OCI-LY1 (cell line): Measurements from ENCODE around the gene PIGU.

Experiments
- H2AFZ ChIP-seq: fragments of 200-600 bp; sonication (generic), shearing (Covaris generic); 2 replicates; pipeline ENCODE4 v1.6.0; 2014; ENCODE audit warnings: antibody characterized with exemption, mild to moderate bottlenecking, low read length
- H3F3A ChIP-seq: fragments of 200-600 bp; sonication (generic), shearing (Covaris generic); 2 replicates; pipeline ENCODE4 v1.6.0; 2014; ENCODE audit warnings: mild to moderate bottlenecking, antibody characterized with exemption, low read length, moderate library complexity; ENCODE audit not compliant: insufficient read depth
- H3K27ac ChIP-seq: fragments of 200-600 bp; sonication (generic); 2 replicates; pipeline ENCODE4 v1.5.1; 2014; ENCODE audit warnings: low read length, mixed run types, mild to moderate bottlenecking, low read depth; ENCODE audit not compliant: poor library complexity, severe bottlenecking
- H3K27me3 ChIP-seq: fragments of 200-600 bp; sonication (generic); 2 replicates; pipeline ENCODE4 v1.6.0; 2014; ENCODE audit warnings: antibody characterized with exemption, mild to moderate bottlenecking, low read length, moderate library complexity; ENCODE audit not compliant: insufficient read depth
- H3K36me3 ChIP-seq: fragments of 200-600 bp; sonication (generic); 2 replicates; pipeline ENCODE4 v1.6.1; 2014; ENCODE audit warnings: mild to moderate bottlenecking, antibody characterized with exemption, low read length, moderate library complexity, mixed read lengths; ENCODE audit not compliant: insufficient read depth
- H3K4me1 ChIP-seq: fragments of 200-600 bp; sonication (generic); 2 replicates; pipeline ENCODE4 v1.5.1; 2014; ENCODE audit warnings: mild to moderate bottlenecking, low read length, moderate library complexity; ENCODE audit not compliant: insufficient read depth, severe bottlenecking
- H3K4me2 ChIP-seq: fragments of 200-600 bp; sonication (generic), shearing (Covaris generic); 2 replicates; pipeline ENCODE4 v1.6.1; 2014; ENCODE audit warnings: low read length
- H3K4me3 ChIP-seq: fragments of 200-600 bp; sonication (generic); 2 replicates; pipeline ENCODE4 v1.5.1; 2014; ENCODE audit warnings: low read length, low read depth, mild to moderate bottlenecking, mixed read lengths; ENCODE audit not compliant: poor library complexity, severe bottlenecking
- H3K79me2 ChIP-seq: fragments of 200-600 bp; shearing (Covaris generic); 2 replicates; pipeline ENCODE4 v1.6.1; 2016; ENCODE audit warnings: mixed run types, low read length, mixed read lengths; ENCODE audit not compliant: insufficient read depth
- H3K9ac ChIP-seq: fragments of 200-600 bp; sonication (generic), shearing (Covaris generic); 2 replicates; pipeline ENCODE4 v1.6.1; 2014; ENCODE audit warnings: mild to moderate bottlenecking, low read length, mixed read lengths
- H3K9me2 ChIP-seq: fragments of 200-600 bp; sonication (generic), shearing (Covaris generic); 2 replicates; pipeline ENCODE4 v1.6.1; 2014; ENCODE audit warnings: low read depth, mild to moderate bottlenecking, low read length, mixed read lengths
- H3K9me3 ChIP-seq: fragments of 200-600 bp; shearing (Covaris generic); 2 replicates; pipeline ENCODE4 v1.6.1; 2014; ENCODE audit warnings: low read length, mixed read lengths
- H4K20me1 ChIP-seq: fragments of 200-600 bp; sonication (generic), shearing (Covaris generic); 2 replicates; pipeline ENCODE4 v1.6.0; 2016; ENCODE audit warnings: mild to moderate bottlenecking, low read length; ENCODE audit not compliant: insufficient read depth
- EZH2 ChIP-seq: fragments of 200-600 bp; sonication (generic), shearing (Covaris generic); IDR thresholded peaks from 2 replicates; pipeline ENCODE4 v1.8.0; 2017; ENCODE audit warnings: borderline replicate concordance, mixed run types, mild to moderate bottlenecking, antibody characterized with exemption, low read length, moderate library complexity, mixed read lengths
- TF ChIP-seq, protein P1 (sequence below): fragments of 200-600 bp; sonication (generic), shearing (Covaris generic); IDR thresholded peaks from 2 replicates; pipeline ENCODE4 v1.5.1; 2017; ENCODE audit warnings: mild to moderate bottlenecking, antibody characterized with exemption, low read length, moderate library complexity, mixed read lengths

Gene PIGU

DNA sequence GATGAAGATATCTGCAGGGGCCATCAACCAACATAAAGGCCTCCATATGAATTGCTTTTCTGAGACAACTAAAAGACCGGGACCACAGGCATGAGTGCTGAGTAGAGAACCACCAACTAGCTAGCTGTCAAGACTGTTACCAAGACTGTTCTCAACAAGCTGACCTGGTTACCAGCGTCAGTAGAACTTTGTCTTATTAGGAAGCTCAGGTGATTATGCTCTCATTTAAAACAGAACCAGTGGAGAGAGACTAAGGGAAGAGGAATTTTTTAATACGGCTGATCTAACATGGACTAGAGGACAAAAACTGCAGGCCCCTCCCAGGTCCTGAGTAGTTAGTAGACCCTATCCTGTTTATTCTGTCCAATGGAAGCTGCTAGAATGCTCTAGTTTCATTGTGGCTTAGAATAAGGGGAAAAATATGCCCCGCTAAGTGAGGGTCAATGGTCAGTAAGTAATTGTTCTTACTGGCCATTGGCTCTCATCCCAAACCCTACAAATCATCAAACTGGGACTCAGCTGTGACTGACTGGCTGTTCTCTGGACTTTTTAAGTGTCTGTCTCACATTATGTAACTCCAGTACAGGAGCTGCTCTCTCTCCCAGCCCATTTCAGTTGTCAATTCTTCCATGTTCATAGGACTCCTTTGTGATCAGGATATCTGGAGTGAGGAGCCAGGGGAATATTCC lies 164.5 kb downstream of the PIGU start:
- no peak overlapping the region for H3K4me3 ChIP-seq
- no peak overlapping the region for H3K9ac ChIP-seq
- no peaks in the 10 kb centered on the region for H3K9me2 ChIP-seq
- no peak overlapping the region for H2AFZ ChIP-seq
- H3K4me2 ChIP-seq = no peak overlapping the region
- no peak overlapping the region for H3K27ac ChIP-seq
- H3F3A ChIP-seq = no peaks in the 10 kb centered on the region; the same call in 1 of the 2 replicates
- H4K20me1 ChIP-seq = no peaks in the 10 kb centered on the region
- no peaks in the 10 kb centered on the region for H3K27me3 ChIP-seq
- peaks cover 14% of the 10 kb centered on the region for H3K4me1 ChIP-seq
- H3K36me3 ChIP-seq = peaks cover 27% of the 10 kb centered on the region; the same call in 1 of the 2 replicates
- H3K9me3 ChIP-seq = no peaks in the 10 kb centered on the region
- TF ChIP-seq, protein P1, sequence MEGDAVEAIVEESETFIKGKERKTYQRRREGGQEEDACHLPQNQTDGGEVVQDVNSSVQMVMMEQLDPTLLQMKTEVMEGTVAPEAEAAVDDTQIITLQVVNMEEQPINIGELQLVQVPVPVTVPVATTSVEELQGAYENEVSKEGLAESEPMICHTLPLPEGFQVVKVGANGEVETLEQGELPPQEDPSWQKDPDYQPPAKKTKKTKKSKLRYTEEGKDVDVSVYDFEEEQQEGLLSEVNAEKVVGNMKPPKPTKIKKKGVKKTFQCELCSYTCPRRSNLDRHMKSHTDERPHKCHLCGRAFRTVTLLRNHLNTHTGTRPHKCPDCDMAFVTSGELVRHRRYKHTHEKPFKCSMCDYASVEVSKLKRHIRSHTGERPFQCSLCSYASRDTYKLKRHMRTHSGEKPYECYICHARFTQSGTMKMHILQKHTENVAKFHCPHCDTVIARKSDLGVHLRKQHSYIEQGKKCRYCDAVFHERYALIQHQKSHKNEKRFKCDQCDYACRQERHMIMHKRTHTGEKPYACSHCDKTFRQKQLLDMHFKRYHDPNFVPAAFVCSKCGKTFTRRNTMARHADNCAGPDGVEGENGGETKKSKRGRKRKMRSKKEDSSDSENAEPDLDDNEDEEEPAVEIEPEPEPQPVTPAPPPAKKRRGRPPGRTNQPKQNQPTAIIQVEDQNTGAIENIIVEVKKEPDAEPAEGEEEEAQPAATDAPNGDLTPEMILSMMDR = no peak
- TF ChIP-seq EZH2 = no peak
- H3K79me2 ChIP-seq = peaks cover 7% of the 10 kb centered on the region

DNA sequence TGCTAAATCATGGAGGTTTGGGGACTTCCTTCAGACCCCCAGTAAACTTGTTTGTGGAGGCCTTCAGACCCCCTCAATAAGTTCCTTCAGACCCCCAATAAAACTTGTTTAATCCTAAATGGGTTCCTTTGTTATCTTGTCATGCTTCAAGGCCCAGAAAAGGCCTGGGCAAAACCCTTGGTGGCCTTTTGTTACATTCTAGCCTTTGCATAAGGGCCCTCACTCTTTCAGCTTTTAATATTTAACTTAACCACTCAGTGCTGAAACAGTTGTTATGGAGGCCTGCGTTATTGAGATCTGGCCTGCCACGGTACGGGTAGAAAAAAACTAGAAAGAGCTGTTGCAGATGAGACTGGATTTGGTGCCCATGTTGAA lies 165.0 kb downstream of the PIGU start:
- no peaks in the 10 kb centered on the region for H3K27me3 ChIP-seq
- no peaks in the 10 kb centered on the region for H3K9me3 ChIP-seq
- peaks cover 2% of the 10 kb centered on the region; the same call in 1 of the 2 replicates for H3K79me2 ChIP-seq
- peaks cover 29% of the 10 kb centered on the region; the same call in 1 of the 2 replicates for H3K36me3 ChIP-seq
- H3K9ac ChIP-seq = no peak overlapping the region
- H2AFZ ChIP-seq = no peak overlapping the region
- TF ChIP-seq, protein P1 = no peak
- TF ChIP-seq EZH2 = no peak
- no peak overlapping the region for H3K4me2 ChIP-seq
- no peak overlapping the region for H3K27ac ChIP-seq
- no peaks in the 10 kb centered on the region; the same call in 1 of the 2 replicates for H3F3A ChIP-seq
- H3K4me1 ChIP-seq = peaks cover 9% of the 10 kb centered on the region
- H3K9me2 ChIP-seq = no peaks in the 10 kb centered on the region
- no peak overlapping the region for H3K4me3 ChIP-seq
- H4K20me1 ChIP-seq = no peaks in the 10 kb centered on the region

DNA sequence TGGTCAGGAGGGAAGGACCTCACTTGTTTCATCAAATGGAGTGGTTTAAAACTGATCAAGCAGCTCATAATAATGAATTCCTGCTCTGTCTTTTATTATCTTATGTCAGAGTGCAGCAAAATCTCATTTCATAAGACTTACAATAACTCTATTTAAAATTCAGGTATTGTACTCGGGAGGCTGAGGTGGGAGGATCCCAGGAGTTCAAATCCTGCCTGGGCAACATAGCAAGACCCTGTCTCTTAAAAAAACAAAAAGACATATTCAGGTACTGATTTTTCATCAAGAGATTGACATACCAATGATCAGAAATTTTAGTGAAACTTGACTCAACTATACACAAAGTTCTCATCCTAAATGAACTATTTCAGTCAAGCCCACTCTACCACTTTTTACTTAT lies 166.3 kb downstream of the PIGU start:
- no peak for TF ChIP-seq EZH2
- TF ChIP-seq, protein P1 = no peak
- Histone ChIP-seq H3K9me3 (no peaks in the 10 kb centered on the region), H3K4me3 (no peak overlapping the region), H3K9ac (no peak overlapping the region), H2AFZ (no peak overlapping the region), H3K4me2 (no peak overlapping the region), H3K27me3 (no peaks in the 10 kb centered on the region), H3K27ac (no peak overlapping the region), H3K9me2 (no peaks in the 10 kb centered on the region), H3K4me1 (peaks cover 9% of the 10 kb centered on the region), H3K36me3 (peaks cover 41% of the 10 kb centered on the region), H3K79me2 (no peaks in the 10 kb centered on the region), H3F3A (no peaks in the 10 kb centered on the region; the same call in 1 of the 2 replicates), H4K20me1 (no peaks in the 10 kb centered on the region)
